H1 (cell line): ENCODE data around the gene LMBR1. TPM values are rescaled to one million over a fixed set of nuclear protein-coding genes. Genes with fewer than 3 reads are reported as not detected.
"Not testable (repeated sequence)": the region's sequence is repeated elsewhere in the genome, so short reads cannot be mapped to it uniquely, and the experiment has no call there.

Source experiments
- CTCF ChIA-PET: fragments of 300-600 bp; sonication (Branson Sonifier 250); formaldehyde crosslinking; loops from one replicate; lab custom pipeline; 2021; ENCODE audit not compliant: partially characterized antibody; lab: Charles Lee
- POLR2A ChIA-PET: fragments of 300-600 bp; sonication (Branson Sonifier 250); formaldehyde crosslinking; loops from one replicate; lab custom pipeline; 2021; ENCODE audit warnings: inconsistent platforms; ENCODE audit not compliant: partially characterized antibody; lab: Charles Lee
- DNase-seq, 2 experiments: peaks; one replicate each; pipeline versions ENCODE4 v3.0.0 to v3.0.0-alpha.2; 2010 to 2022; ENCODE audit warnings: low spot score in 2 of 2, low read depth in 1 of 2, mixed read lengths in 1 of 2
- FAIRE-seq: peaks from 2 replicates; lab custom pipeline; 2011; peaks lifted over from hg19 to GRCh38; lab: Jason Lieb, UNC
- H2AFZ ChIP-seq: 2 replicates; pipeline ENCODE4 v1.8.1; 2012; ENCODE audit warnings: low read length, inconsistent platforms
- H2AK5ac ChIP-seq: 2 replicates; pipeline ENCODE4 v1.6.1; 2013; ENCODE audit warnings: low read depth, low read length
- H2BK120ac ChIP-seq: replicated peaks from 2 replicates; pipeline ENCODE3; 2013; ENCODE audit warnings: low read depth, low read length, inconsistent platforms
- H2BK12ac ChIP-seq: 2 replicates; pipeline ENCODE4 v1.6.1; 2013; ENCODE audit warnings: low read depth, low read length
- H2BK15ac ChIP-seq: 2 replicates; pipeline ENCODE4 v1.6.1; 2013; ENCODE audit warnings: low read length
- H2BK20ac ChIP-seq: 2 replicates; pipeline ENCODE4 v1.6.1; 2013; ENCODE audit warnings: low read length
- H2BK5ac ChIP-seq: 2 replicates; pipeline ENCODE4 v1.6.1; 2013; ENCODE audit warnings: low read depth, low read length
- H3K14ac ChIP-seq: 2 replicates; pipeline ENCODE4 v1.6.1; 2013; ENCODE audit warnings: inconsistent platforms; ENCODE audit not compliant: insufficient read length
- H3K18ac ChIP-seq: 2 replicates; pipeline ENCODE4 v1.6.1; 2013; ENCODE audit warnings: low read length; ENCODE audit errors: extremely low read depth
- H3K23ac ChIP-seq: 2 replicates; pipeline ENCODE4 v1.6.1; 2013; ENCODE audit warnings: inconsistent platforms; ENCODE audit not compliant: insufficient read length
- H3K23me2 ChIP-seq: 2 replicates; pipeline ENCODE4 v1.6.1; 2013; ENCODE audit warnings: low read depth, low read length
- H3K27ac ChIP-seq: 2 replicates; pipeline ENCODE4 v1.6.1; 2011; ENCODE audit warnings: low read depth, low read length, inconsistent platforms
- H3K27me3 ChIP-seq, 4 experiments: replicated peaks in 1 of 4; 1 replicate in 1 of 4; 2 replicates in 3 of 4; pipeline versions ENCODE4 v1.6.1 to v1.8.1; 2011 to 2013; ENCODE audit warnings: low read length in 3 of 4, mild to moderate bottlenecking in 3 of 4, inconsistent platforms in 2 of 4, mixed read lengths in 2 of 4, moderate library complexity in 1 of 4; ENCODE audit not compliant: control insufficient read depth in 3 of 4, insufficient read depth in 3 of 4; ENCODE audit errors: extremely low read depth in 1 of 4
- H3K36me3 ChIP-seq, 4 experiments: 2 replicates each; pipeline versions ENCODE4 v1.6.1 to v1.8.1; 2011 to 2013; ENCODE audit warnings: mild to moderate bottlenecking in 4 of 4, low read length in 3 of 4, moderate library complexity in 2 of 4, control low read depth in 1 of 4, inconsistent platforms in 1 of 4; ENCODE audit not compliant: insufficient read depth in 4 of 4, control insufficient read depth in 2 of 4
- H3K4ac ChIP-seq: replicated peaks from 2 replicates; pipeline ENCODE3; 2013; ENCODE audit warnings: low read length, low read depth, mixed read lengths, inconsistent platforms; ENCODE audit not compliant: insufficient read length
- H3K4me1 ChIP-seq, 4 experiments: replicated peaks in 1 of 4; 1 replicate in 1 of 4; 2 replicates in 3 of 4; pipeline versions ENCODE4 v1.6.1 to v1.8.1; 2011 to 2013; ENCODE audit warnings: low read length in 3 of 4, inconsistent platforms in 2 of 4, mixed read lengths in 1 of 4; ENCODE audit not compliant: insufficient read depth in 4 of 4, control insufficient read depth in 3 of 4
- H3K4me2 ChIP-seq, 2 experiments: 2 replicates each; pipeline versions ENCODE4 v1.6.1 to v1.8.1; 2011 to 2013; ENCODE audit warnings: low read depth in 2 of 2, low read length in 2 of 2, control low read depth in 1 of 2, inconsistent platforms in 1 of 2, mild to moderate bottlenecking in 1 of 2; ENCODE audit not compliant: insufficient read depth in 1 of 2
- H3K4me3 ChIP-seq, 4 experiments: fragments of 200-600, 300-600 bp in 1 of 4; sonication (generic), shearing (Covaris generic), sonication (Bioruptor Twin) in 1 of 4; 2 replicates each; pipeline versions ENCODE4 v1.5.1 to v1.8.1; 2011 to 2016; ENCODE audit warnings: low read length in 4 of 4, low read depth in 3 of 4, control low read depth in 2 of 4, inconsistent platforms in 2 of 4, mild to moderate bottlenecking in 2 of 4, mixed read lengths in 1 of 4, moderate library complexity in 1 of 4; ENCODE audit not compliant: insufficient read depth in 2 of 4; ENCODE audit errors: extremely low read depth in 1 of 4
- H3K56ac ChIP-seq: replicated peaks from 2 replicates; pipeline ENCODE3; 2013; ENCODE audit warnings: low read depth, mild to moderate bottlenecking, mixed read lengths, low read length, inconsistent platforms; ENCODE audit not compliant: insufficient read length
- H3K79me1 ChIP-seq: 2 replicates; pipeline ENCODE4 v1.6.1; 2013; ENCODE audit warnings: low read depth, low read length, control low read depth
- H3K79me2 ChIP-seq, 2 experiments: 2 replicates each; pipeline versions ENCODE4 v1.6.1 to v1.8.1; 2012 to 2013; ENCODE audit warnings: low read length in 2 of 2, mild to moderate bottlenecking in 2 of 2, inconsistent platforms in 1 of 2; ENCODE audit not compliant: insufficient read depth in 2 of 2, control insufficient read depth in 1 of 2
- H3K9ac ChIP-seq, 4 experiments: replicated peaks in 1 of 4; 1 replicate in 1 of 4; 2 replicates in 3 of 4; pipeline versions ENCODE4 v1.6.1 to v1.8.1; 2011 to 2013; ENCODE audit warnings: low read depth in 3 of 4, low read length in 3 of 4, control low read depth in 2 of 4, mild to moderate bottlenecking in 2 of 4, moderate library complexity in 2 of 4, inconsistent platforms in 1 of 4; ENCODE audit errors: extremely low read depth in 1 of 4
- H3K9me3 ChIP-seq, 2 experiments: 2 replicates each; pipeline versions ENCODE4 v1.6.1 to v1.8.1; 2012 to 2013; ENCODE audit warnings: mild to moderate bottlenecking in 2 of 2, moderate library complexity in 2 of 2, control low read depth in 1 of 2, inconsistent platforms in 1 of 2, low read depth in 1 of 2, low read length in 1 of 2, mixed read lengths in 1 of 2; ENCODE audit not compliant: insufficient read depth in 2 of 2
- H4K20me1 ChIP-seq, 2 experiments: replicated peaks in 1 of 2; 2 replicates each; pipeline versions ENCODE3 to v1.8.1; 2011 to 2013; ENCODE audit warnings: inconsistent platforms in 2 of 2, low read length in 2 of 2, mild to moderate bottlenecking in 1 of 2; ENCODE audit not compliant: insufficient read depth in 2 of 2, control insufficient read depth in 1 of 2
- H4K5ac ChIP-seq: 2 replicates; pipeline ENCODE4 v1.6.1; 2013; ENCODE audit warnings: low read length, low read depth, mixed read lengths, inconsistent platforms; ENCODE audit not compliant: insufficient read length
- H4K8ac ChIP-seq: 2 replicates; pipeline ENCODE4 v1.8.0; 2013; ENCODE audit warnings: mild to moderate bottlenecking, moderate library complexity, low read length, inconsistent platforms; ENCODE audit not compliant: insufficient read depth; ENCODE audit errors: extremely low read depth
- H4K91ac ChIP-seq: replicated peaks from 2 replicates; pipeline ENCODE3; 2013; ENCODE audit warnings: low read length, mixed read lengths, inconsistent platforms; ENCODE audit not compliant: insufficient read length
- CREB1 ChIP-seq: IDR thresholded peaks from 2 replicates; pipeline ENCODE4 v1.6.1; 2012; ENCODE audit warnings: inconsistent platforms
- GABPA ChIP-seq: IDR thresholded peaks from 2 replicates; pipeline ENCODE4 v1.6.1; 2011; ENCODE audit warnings: mild to moderate bottlenecking, low read length, moderate library complexity, borderline replicate concordance; ENCODE audit not compliant: insufficient read depth
- HDAC2 ChIP-seq, 2 experiments: fragments of 300-600 bp in 1 of 2; sonication (generic) in 1 of 2; IDR thresholded peaks; 2 replicates each; pipeline ENCODE4 v1.6.1; 2011 to 2012; ENCODE audit warnings: low read depth in 2 of 2, low read length in 2 of 2, mild to moderate bottlenecking in 2 of 2, moderate library complexity in 2 of 2, borderline replicate concordance in 1 of 2, inconsistent platforms in 1 of 2
- RFX5 ChIP-seq: IDR thresholded peaks from 2 replicates; pipeline ENCODE4 v1.6.1; 2011; ENCODE audit warnings: low read depth, low read length, improper control_type of control experiment, borderline replicate concordance
- SIX5 ChIP-seq: IDR thresholded peaks from 2 replicates; pipeline ENCODE4 v1.6.1; 2011; ENCODE audit warnings: mild to moderate bottlenecking, low read depth, low read length
- SUZ12 ChIP-seq: fragments of 200-600 bp; sonication (generic); IDR thresholded peaks from 2 replicates; pipeline ENCODE4 v1.6.1; 2012; ENCODE audit warnings: mild to moderate bottlenecking, inconsistent platforms, low read length, moderate library complexity, mixed read lengths
- TCF12 ChIP-seq: IDR thresholded peaks from 2 replicates; pipeline ENCODE4 v1.6.1; 2011; ENCODE audit warnings: low read depth, mild to moderate bottlenecking, low read length
- WGBS, 2 experiments: shearing (Covaris generic) in 1 of 2; methylation state at CpG; one replicate each; pipeline versions ENCODE4 v1.1.6 to v1.1.7; 2013 to 2015; ENCODE audit warnings: low lambda C conversion rate in 2 of 2, mixed read lengths in 2 of 2, inconsistent platforms in 1 of 2, low coverage in 1 of 2, missing lambda C conversion rate in 1 of 2; ENCODE audit not compliant: insufficient replicate concordance in 2 of 2, insufficient coverage in 1 of 2, insufficient read length in 1 of 2; ENCODE audit errors: extremely low coverage in 1 of 2, missing lambda C conversion rate in 1 of 2; 5-methylcytosine and 5-hydroxymethylcytosine counted together
- polyA plus RNA-seq, 7 experiments: library from polyadenylated mRNA; depleted of rRNA in 3 of 7; stranded (reverse) in 5 of 7; unstranded in 2 of 7; fragments of >200 nt in 5 of 7; fragments of 200-250 nt in 2 of 7; gene quantifications; 1 replicate in 5 of 7; 2 replicates in 1 of 7; 4 replicates in 1 of 7; pipeline versions ENCODE4 v1.2.1 to v1.2.3, GENCODE V29; 2011 to 2013; ENCODE audit warnings: missing spikeins in 2 of 7, mixed read lengths in 2 of 7
- total RNA-seq: library from RNA; stranded (reverse); fragmentation: NEBNext Ultra II Directional; extraction: Animal tissue kit (Norgen Biotek cat#: 25700); gene quantifications from 2 replicates; pipeline ENCODE4 v1.2.1, GENCODE V29; 2021

LMBR1 gene
- total and polyA plus RNA-seq, 2 of the 8 experiments (the other 6 are each of a cell fraction or from before 2014, with no cell fraction given), result 15.1 to 70.4 TPM

DNA sequence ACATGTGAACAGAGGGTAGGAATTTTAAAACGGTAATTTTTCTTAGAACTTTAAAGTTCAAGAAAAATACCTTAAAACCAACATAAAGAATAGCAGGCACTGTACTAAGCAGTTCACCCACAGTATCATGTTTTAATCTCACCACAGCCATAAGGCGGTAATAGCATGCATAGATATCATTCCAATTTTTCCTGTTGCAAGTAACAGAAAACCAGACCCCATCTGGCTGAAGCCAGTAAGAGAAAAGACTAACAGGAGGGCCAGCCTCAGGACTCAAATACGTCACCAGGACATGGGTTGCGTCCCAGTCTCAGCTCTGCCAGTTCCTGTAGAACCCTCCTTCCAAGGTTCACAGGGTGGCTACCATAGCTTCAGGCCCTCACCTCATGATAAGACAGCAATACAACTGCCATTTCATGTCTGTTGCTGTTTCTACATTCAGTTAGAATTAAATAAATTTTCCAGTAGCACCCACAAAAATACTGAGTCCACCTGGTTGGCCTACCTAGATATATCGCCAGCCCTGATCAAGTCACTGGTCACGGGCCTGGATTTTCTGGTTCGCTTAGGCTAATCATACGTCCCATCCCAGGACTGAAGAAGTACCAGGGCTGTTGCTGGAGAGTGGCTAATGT lies 254.4 kb downstream of the LMBR1 start (continued):
- TF ChIP-seq TCF12 (no peak), HDAC2 (IDR thresholded peaks at IDR 0.05; ENCODE audit: borderline replicate concordance in 1 of 2, low read depth in 2 of 2, low read length in 2 of 2) (no peak), SUZ12 (no peak), SIX5 (no peak), RFX5 (no peak), CREB1 (no peak), GABPA (no peak)

DNA sequence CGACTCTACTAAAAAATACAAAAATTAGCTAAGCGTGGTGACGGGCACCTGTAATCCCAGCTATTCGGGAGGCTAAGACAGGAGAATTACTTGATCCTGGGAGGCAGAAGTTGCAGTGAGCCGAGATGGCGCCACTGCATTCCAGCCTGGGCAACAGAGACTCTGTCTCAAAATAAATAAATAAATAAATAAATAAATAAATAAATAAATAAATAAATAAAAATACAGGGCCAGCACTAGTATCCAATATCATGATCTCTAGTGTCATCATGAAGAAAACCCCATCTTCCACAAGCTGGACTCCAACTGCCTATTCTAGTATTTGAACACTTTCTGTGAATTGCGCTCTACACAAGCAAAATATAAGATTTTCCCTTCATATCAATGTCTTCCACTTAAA lies 255.9 kb downstream of the LMBR1 start:
- CTCF ChIA-PET, result interaction anchor here (1.6 kb wide), 1 partner anchor 18 kb away, joined by 3 read pairs; no protein-coding TSS in a partner anchor
- H2AK5ac ChIP-seq, H3K56ac ChIP-seq, H2BK20ac ChIP-seq, H3K79me2 ChIP-seq, H4K91ac ChIP-seq, H3K23me2 ChIP-seq, H3K4me3 ChIP-seq, H3K14ac ChIP-seq, H2AFZ ChIP-seq, H4K8ac ChIP-seq, H4K5ac ChIP-seq, H3K4me1 ChIP-seq, H2BK120ac ChIP-seq, DNase-seq, FAIRE-seq, H4K20me1 ChIP-seq, POLR2A ChIA-PET, H3K9ac ChIP-seq, H3K4me2 ChIP-seq, H3K27ac ChIP-seq, H3K27me3 ChIP-seq, H3K36me3 ChIP-seq, H2BK5ac ChIP-seq, H3K18ac ChIP-seq, H2BK12ac ChIP-seq, H3K4ac ChIP-seq, H3K23ac ChIP-seq, H3K79me1 ChIP-seq, H2BK15ac ChIP-seq, H3K9me3 ChIP-seq: not testable (repeated sequence)
- 97% methylated on average over 7 of the region's 7 CpGs; no CpG with 5 or more reads in 1 of the 2 experiments for WGBS, 2 experiments
